ENCODE measurements around the gene PPIG. TPM values are rescaled to one million over a fixed set of nuclear protein-coding genes. Genes with fewer than 3 reads are reported as not detected.

The PPIG gene
- total RNA-seq, 2 donors from 2014 or later, result 30.9 to 68.5 TPM

- H3K27ac ChIP-seq, result no peak overlapping the region
- H3K36me3 ChIP-seq, result no peaks in the 10 kb centered on the region
- TF ChIP-seq, protein P1, sequence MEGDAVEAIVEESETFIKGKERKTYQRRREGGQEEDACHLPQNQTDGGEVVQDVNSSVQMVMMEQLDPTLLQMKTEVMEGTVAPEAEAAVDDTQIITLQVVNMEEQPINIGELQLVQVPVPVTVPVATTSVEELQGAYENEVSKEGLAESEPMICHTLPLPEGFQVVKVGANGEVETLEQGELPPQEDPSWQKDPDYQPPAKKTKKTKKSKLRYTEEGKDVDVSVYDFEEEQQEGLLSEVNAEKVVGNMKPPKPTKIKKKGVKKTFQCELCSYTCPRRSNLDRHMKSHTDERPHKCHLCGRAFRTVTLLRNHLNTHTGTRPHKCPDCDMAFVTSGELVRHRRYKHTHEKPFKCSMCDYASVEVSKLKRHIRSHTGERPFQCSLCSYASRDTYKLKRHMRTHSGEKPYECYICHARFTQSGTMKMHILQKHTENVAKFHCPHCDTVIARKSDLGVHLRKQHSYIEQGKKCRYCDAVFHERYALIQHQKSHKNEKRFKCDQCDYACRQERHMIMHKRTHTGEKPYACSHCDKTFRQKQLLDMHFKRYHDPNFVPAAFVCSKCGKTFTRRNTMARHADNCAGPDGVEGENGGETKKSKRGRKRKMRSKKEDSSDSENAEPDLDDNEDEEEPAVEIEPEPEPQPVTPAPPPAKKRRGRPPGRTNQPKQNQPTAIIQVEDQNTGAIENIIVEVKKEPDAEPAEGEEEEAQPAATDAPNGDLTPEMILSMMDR (IDR thresholded peaks at IDR 0.05), result no peak
- ATAC-seq (ENCODE audit: insufficient number of reproducible peaks, low FRiP score, low read depth), result no peak
- no peak overlapping the region for H3K4me3 ChIP-seq
- no peaks in the 10 kb centered on the region for H3K9me3 ChIP-seq
- H3K27me3 ChIP-seq (replicated peaks; ENCODE audit: insufficient read depth), result no peaks in the 10 kb centered on the region
- DNase-seq (ENCODE audit: low spot score), result no peak
- no peaks in the 10 kb centered on the region for H3K4me1 ChIP-seq (ENCODE audit: control insufficient read depth in 1 of 2, low read depth in 2 of 2)
Observed at GRCh38 chr2:169670215-169670651, 86.1 kb downstream of the PPIG start.

DNA sequence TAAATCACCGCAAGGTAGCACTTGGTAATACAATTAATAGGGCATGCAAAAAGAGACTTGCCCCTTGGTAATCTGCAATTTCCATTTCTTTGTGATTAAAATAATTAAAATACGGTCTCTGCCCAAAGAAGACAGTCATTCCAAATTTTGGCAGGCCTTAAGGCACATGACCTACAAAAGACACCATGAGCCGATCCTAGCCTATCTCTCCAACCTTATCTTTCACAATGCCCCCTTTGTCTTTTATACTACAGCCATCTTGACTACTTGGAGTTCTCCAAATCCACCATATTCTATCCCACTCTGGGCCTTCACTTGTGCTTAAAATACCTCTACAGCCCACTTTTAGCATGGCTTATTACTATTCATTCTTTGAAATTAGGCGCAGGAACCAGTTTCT lies 86.8 kb downstream of the PPIG start:
- no peaks in the 10 kb centered on the region for H3K4me1 ChIP-seq (ENCODE audit: control insufficient read depth in 1 of 2, low read depth in 2 of 2)
- no peak overlapping the region for H3K4me3 ChIP-seq
- no peaks in the 10 kb centered on the region for H3K36me3 ChIP-seq
- H3K9me3 ChIP-seq, result no peaks in the 10 kb centered on the region
- no peak overlapping the region for H3K27ac ChIP-seq
- DNase-seq (ENCODE audit: low spot score) (no peak), ATAC-seq (ENCODE audit: insufficient number of reproducible peaks, low FRiP score, low read depth) (no peak)
- TF ChIP-seq, protein P1 (IDR thresholded peaks at IDR 0.05), result no peak
- H3K27me3 ChIP-seq (replicated peaks; ENCODE audit: insufficient read depth), result no peaks in the 10 kb centered on the region

DNA sequence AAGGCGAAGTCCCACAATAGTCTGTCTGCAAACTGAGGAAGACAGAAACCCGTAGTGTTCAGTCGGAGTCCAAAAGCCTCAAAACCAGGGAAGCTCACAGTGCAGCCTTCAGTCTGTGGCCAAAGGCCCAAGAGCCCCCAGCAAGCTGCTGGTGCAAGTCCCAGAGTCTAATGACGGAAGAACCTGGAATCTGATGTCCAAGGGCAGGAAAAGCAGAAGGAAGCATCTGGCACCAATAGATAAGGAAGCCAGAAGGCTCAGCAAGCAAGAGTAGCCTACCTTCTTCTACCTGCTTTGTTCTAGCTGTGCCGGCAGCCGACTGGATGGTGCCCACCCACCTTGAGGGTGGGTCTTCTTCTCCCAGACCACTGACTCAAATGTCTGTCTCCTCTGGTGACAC lies 88.3 kb downstream of the PPIG start:
- Histone ChIP-seq H3K4me3 (no peak overlapping the region), H3K36me3 (no peaks in the 10 kb centered on the region), H3K9me3 (no peaks in the 10 kb centered on the region), H3K27ac (no peak overlapping the region), H3K4me1 (ENCODE audit: control insufficient read depth in 1 of 2, low read depth in 2 of 2) (no peaks in the 10 kb centered on the region), H3K27me3 (replicated peaks; ENCODE audit: insufficient read depth) (no peaks in the 10 kb centered on the region)
- no peak for ATAC-seq (ENCODE audit: insufficient number of reproducible peaks, low FRiP score, low read depth)
- no peak for DNase-seq (ENCODE audit: low spot score)
- TF ChIP-seq, protein P1 (IDR thresholded peaks at IDR 0.05), result no peak

DNA sequence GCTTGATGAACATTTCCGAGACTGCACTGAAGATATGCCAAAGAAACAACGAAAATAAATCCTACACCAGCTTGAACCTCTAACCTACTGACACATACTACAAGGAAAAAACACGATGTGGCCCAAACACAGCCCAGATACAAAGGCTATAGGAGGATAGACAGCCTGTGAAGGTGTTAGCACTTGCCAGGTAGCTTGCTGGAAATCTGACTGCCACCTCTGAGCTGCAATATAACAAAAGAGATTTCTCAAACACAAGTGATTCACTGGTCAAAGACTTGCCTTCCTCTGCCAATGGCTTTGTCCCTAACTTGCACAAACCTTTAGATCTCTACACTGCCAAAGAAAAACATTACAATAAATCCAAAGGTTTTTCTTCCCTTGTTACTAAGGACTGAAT lies 89.0 kb downstream of the PPIG start:
- no peak for DNase-seq (ENCODE audit: low spot score)

DNA sequence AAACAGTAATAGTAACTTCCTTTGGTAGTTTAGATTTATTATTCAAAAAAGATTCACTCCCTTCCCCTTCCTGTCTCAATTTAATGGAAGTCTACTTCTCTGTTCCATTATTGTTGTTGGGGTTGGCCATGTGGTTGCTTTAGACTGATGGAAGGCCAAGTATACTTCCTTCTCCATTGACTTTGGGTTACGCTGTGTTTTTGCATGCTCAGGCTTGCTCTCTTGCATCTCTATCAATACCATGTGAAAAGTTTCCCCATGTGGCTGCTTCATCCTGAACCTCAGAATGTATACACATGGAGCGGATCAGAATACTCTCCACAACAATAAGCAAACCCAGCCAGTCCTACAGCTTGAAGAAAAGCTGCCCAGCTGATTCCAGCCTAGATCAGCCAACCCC lies 89.8 kb downstream of the PPIG start:
- no peaks in the 10 kb centered on the region for H3K9me3 ChIP-seq
- H3K36me3 ChIP-seq, result no peaks in the 10 kb centered on the region
- TF ChIP-seq, protein P1 (IDR thresholded peaks at IDR 0.05), result no peak
- H3K4me1 ChIP-seq (ENCODE audit: control insufficient read depth in 1 of 2, low read depth in 2 of 2), result no peaks in the 10 kb centered on the region
- H3K4me3 ChIP-seq, result no peak overlapping the region
- no peak for ATAC-seq (ENCODE audit: insufficient number of reproducible peaks, low FRiP score, low read depth)
- H3K27ac ChIP-seq, result no peak overlapping the region
- no peaks in the 10 kb centered on the region for H3K27me3 ChIP-seq (replicated peaks; ENCODE audit: insufficient read depth)
- no peak for DNase-seq (ENCODE audit: low spot score)

More for the DNA sequence above, 89.0 kb downstream of the PPIG start:
- no peaks in the 10 kb centered on the region for H3K36me3 ChIP-seq
- H3K27ac ChIP-seq, result no peak overlapping the region
- ATAC-seq (ENCODE audit: insufficient number of reproducible peaks, low FRiP score, low read depth), result no peak
- no peaks in the 10 kb centered on the region for H3K4me1 ChIP-seq (ENCODE audit: control insufficient read depth in 1 of 2, low read depth in 2 of 2)
- H3K4me3 ChIP-seq, result no peak overlapping the region
- H3K9me3 ChIP-seq, result no peaks in the 10 kb centered on the region
- H3K27me3 ChIP-seq (replicated peaks; ENCODE audit: insufficient read depth), result no peaks in the 10 kb centered on the region
- TF ChIP-seq, protein P1 (IDR thresholded peaks at IDR 0.05), result no peak

Data from thoracic aorta (tissue), 2 donors.